Smooth muscle cell (in vitro differentiated cells): ENCODE data around the gene ARHGEF16. TPM values are rescaled to one million over a fixed set of nuclear protein-coding genes. Genes with fewer than 3 reads are reported as not detected.

Experiments
- DNase-seq: peaks from one replicate; lab custom pipeline; 2025; ENCODE audit not compliant: unreplicated experiment; lab: John Stamatoyannopoulos, UW
- H2AFZ ChIP-seq: fragments of 200-600 bp; sonication (generic); 2 replicates; pipeline ENCODE4 v1.6.0; 2016; ENCODE audit warnings: antibody characterized with exemption, low read depth, mild to moderate bottlenecking
- H3F3A ChIP-seq: fragments of 200-600 bp; sonication (generic); 2 replicates; pipeline ENCODE4 v1.6.0; 2017; ENCODE audit warnings: antibody characterized with exemption, low read depth
- H3K27ac ChIP-seq: fragments of 200-600 bp; sonication (generic); 2 replicates; pipeline ENCODE4 v1.5.1; 2016; ENCODE audit warnings: low read depth, mild to moderate bottlenecking
- H3K27me3 ChIP-seq: fragments of 200-600 bp; sonication (generic); 2 replicates; pipeline ENCODE4 v1.6.1; 2016; ENCODE audit warnings: low read depth, mild to moderate bottlenecking
- H3K36me3 ChIP-seq: fragments of 200-600 bp; sonication (generic); 2 replicates; pipeline ENCODE4 v1.5.1; 2016; ENCODE audit warnings: low read depth
- H3K4me1 ChIP-seq: fragments of 200-600 bp; sonication (generic); 2 replicates; pipeline ENCODE4 v1.5.1; 2016; ENCODE audit warnings: low read depth
- H3K4me2 ChIP-seq: fragments of 200-600 bp; sonication (generic); 2 replicates; pipeline ENCODE4 v1.6.0; 2016; ENCODE audit warnings: mild to moderate bottlenecking
- H3K4me3 ChIP-seq: fragments of 200-600 bp; sonication (generic); 2 replicates; pipeline ENCODE4 v1.5.1; 2016; ENCODE audit warnings: mild to moderate bottlenecking
- H3K79me2 ChIP-seq: fragments of 200-600 bp; sonication (generic); 2 replicates; pipeline ENCODE4 v1.6.0; 2016; ENCODE audit warnings: low read depth, mild to moderate bottlenecking
- H3K9ac ChIP-seq: fragments of 200-600 bp; sonication (generic); 2 replicates; pipeline ENCODE4 v1.6.0; 2016; ENCODE audit warnings: low read depth
- H3K9me3 ChIP-seq: fragments of 200-600 bp; sonication (generic); replicated peaks from 2 replicates; pipeline ENCODE4 v1.5.1; 2016; ENCODE audit warnings: low read depth
- H4K20me1 ChIP-seq: fragments of 200-600 bp; sonication (generic); 2 replicates; pipeline ENCODE4 v1.6.0; 2016; ENCODE audit warnings: low read depth
- WGBS: methylation state at CpG from one replicate; pipeline ENCODE4 v1.1.7; 2016; ENCODE audit warnings: low lambda C conversion rate; 5-methylcytosine and 5-hydroxymethylcytosine counted together
- polyA plus RNA-seq: library from polyadenylated mRNA; unstranded; fragments of >200 nt; fragmentation: Nextera tagmentation; extraction: Ambion mirVana; gene quantifications from 2 replicates; pipeline ENCODE4 v1.2.1, GENCODE V29; 2016
- total RNA-seq: library from RNA; depleted of rRNA; stranded (reverse); fragments of >200 nt; gene quantifications from 2 replicates; pipeline ENCODE4 v1.2.3, GENCODE V29; 2014
- TF ChIP-seq, protein P1 (sequence below): fragments of 200-600 bp; sonication (generic); IDR thresholded peaks from 2 replicates; pipeline ENCODE4 v1.5.1; 2017; ENCODE audit warnings: borderline replicate concordance, mild to moderate bottlenecking, antibody characterized with exemption; ENCODE audit not compliant: insufficient read depth, poor library complexity, severe bottlenecking

The ARHGEF16 gene
- total and polyA plus RNA-seq, 2 experiments from 2014 or later: 4.6 to 6.9 TPM

DNA sequence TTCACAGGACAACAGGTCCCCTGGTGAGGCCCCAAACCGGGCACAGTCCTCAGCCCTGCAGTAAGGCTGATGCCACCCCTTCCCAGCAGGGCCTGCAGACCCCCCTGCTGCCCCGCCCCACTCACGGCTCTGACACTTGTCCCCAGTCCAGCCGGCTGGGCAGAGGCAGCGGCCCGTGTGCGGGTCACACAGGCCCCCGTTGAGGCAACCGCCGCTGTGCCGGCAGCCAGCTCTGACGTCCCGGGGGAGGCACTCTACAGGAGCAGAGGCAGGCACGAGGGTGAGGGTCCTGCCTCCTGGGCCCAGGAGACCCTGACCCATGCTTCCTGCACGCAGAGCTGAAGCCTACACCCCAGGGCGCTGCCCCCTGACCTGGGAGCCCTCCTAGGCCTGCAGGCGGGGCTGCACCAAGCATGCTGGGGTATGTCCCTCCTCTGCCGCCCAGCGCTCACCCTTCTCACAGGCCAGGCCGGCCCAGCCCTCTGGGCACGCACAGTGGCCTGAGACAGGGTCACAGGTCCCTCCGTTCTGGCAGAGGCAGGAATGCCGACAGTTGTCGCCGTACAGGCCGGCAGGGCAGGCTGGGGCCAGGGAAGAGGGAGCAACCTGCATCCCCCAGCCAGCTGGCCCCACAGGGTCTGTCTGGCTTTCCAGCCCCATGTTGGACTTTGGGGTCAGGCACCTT lies 43.9 kb downstream of the ARHGEF16 start:
- H3K4me3 ChIP-seq: no peak overlapping the region
- no peaks in the 10 kb centered on the region for H3K27me3 ChIP-seq
- H3K4me1 ChIP-seq: no peaks in the 10 kb centered on the region
- no peak overlapping the region for H3K4me2 ChIP-seq
- H3K36me3 ChIP-seq: no peaks in the 10 kb centered on the region
- no peak overlapping the region for H3K9ac ChIP-seq
- H3K79me2 ChIP-seq: no peaks in the 10 kb centered on the region
- H3K9me3 ChIP-seq: no peaks in the 10 kb centered on the region
- TF ChIP-seq, protein P1, sequence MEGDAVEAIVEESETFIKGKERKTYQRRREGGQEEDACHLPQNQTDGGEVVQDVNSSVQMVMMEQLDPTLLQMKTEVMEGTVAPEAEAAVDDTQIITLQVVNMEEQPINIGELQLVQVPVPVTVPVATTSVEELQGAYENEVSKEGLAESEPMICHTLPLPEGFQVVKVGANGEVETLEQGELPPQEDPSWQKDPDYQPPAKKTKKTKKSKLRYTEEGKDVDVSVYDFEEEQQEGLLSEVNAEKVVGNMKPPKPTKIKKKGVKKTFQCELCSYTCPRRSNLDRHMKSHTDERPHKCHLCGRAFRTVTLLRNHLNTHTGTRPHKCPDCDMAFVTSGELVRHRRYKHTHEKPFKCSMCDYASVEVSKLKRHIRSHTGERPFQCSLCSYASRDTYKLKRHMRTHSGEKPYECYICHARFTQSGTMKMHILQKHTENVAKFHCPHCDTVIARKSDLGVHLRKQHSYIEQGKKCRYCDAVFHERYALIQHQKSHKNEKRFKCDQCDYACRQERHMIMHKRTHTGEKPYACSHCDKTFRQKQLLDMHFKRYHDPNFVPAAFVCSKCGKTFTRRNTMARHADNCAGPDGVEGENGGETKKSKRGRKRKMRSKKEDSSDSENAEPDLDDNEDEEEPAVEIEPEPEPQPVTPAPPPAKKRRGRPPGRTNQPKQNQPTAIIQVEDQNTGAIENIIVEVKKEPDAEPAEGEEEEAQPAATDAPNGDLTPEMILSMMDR: no peak
- H3F3A ChIP-seq: no peaks in the 10 kb centered on the region
- no peak for DNase-seq
- 93% methylated on average over 20 of the region's 26 CpGs for WGBS
- peaks cover 6% of the 10 kb centered on the region for H4K20me1 ChIP-seq
- no peak overlapping the region for H3K27ac ChIP-seq
- H2AFZ ChIP-seq: no peak overlapping the region

DNA sequence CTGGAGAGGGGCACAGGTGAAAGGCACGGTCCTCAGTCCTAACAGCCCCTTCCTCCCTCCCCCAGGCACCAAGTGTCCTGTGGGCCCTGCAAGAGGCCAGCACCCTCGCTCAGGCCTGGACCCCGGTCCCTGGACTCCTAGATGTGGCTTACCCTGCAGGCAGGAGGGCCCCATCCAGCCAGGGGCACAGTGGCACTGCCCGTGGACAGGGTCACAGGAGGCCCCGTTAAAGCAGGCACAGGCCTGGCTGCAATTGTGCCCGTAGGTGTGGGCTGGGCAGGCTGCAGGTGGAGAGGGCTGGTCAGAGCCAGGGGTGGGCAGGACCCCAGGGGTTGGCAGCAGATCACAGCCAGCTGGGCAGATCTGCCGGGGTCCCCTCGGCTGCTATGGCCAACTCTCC lies 44.5 kb downstream of the ARHGEF16 start:
- Histone ChIP-seq H3K27me3 (no peaks in the 10 kb centered on the region), H3K4me3 (no peak overlapping the region)
- WGBS: 98% methylated on average over 8 of the region's 8 CpGs

DNA sequence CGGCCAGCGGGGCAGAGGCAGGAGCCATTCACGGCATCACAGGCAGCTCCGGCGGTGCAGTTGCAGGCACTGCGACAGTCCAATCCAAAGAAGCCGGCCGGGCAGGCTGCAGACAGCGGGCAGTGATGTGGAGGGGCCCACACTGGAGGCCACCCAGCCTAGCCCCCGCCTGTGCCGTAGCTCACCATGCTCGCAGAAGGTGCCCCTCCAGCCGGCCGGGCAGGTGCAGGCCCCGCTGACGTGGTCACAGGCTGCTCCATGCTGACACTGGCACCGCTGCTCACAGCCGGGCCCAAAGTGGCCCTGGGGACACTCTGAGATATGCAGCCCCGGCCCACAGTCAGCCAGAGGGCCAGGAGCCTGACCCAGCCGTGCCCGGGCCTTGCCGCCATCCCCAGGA lies 45.1 kb downstream of the ARHGEF16 start:
- TF ChIP-seq, protein P1: no peak
- Histone ChIP-seq H4K20me1 (peaks cover 6% of the 10 kb centered on the region), H3F3A (no peaks in the 10 kb centered on the region), H3K4me3 (no peak overlapping the region), H3K4me1 (no peaks in the 10 kb centered on the region), H3K4me2 (no peak overlapping the region), H3K36me3 (no peaks in the 10 kb centered on the region), H3K9me3 (no peaks in the 10 kb centered on the region), H3K27me3 (no peaks in the 10 kb centered on the region), H3K79me2 (no peaks in the 10 kb centered on the region), H3K27ac (no peak overlapping the region), H3K9ac (no peak overlapping the region), H2AFZ (no peak overlapping the region)
- DNase-seq: no peak
- WGBS: 95% methylated on average over 22 of the region's 22 CpGs

More for the DNA sequence above, 44.5 kb downstream of the ARHGEF16 start:
- TF ChIP-seq, protein P1: no peak
- DNase-seq: no peak
- no peaks in the 10 kb centered on the region for H3K4me1 ChIP-seq
- no peak overlapping the region for H3K9ac ChIP-seq
- H3K27ac ChIP-seq: no peak overlapping the region
- peaks cover 6% of the 10 kb centered on the region for H4K20me1 ChIP-seq
- H3K9me3 ChIP-seq: no peaks in the 10 kb centered on the region
- no peaks in the 10 kb centered on the region for H3K36me3 ChIP-seq
- no peaks in the 10 kb centered on the region for H3K79me2 ChIP-seq
- H3K4me2 ChIP-seq: no peak overlapping the region
- H2AFZ ChIP-seq: no peak overlapping the region
- H3F3A ChIP-seq: no peaks in the 10 kb centered on the region
